GM23338 (cell line): Measurements from ENCODE around the gene SEMA7A. TPM values are rescaled to one million over a fixed set of nuclear protein-coding genes. Genes with fewer than 3 reads are reported as not detected.

Experiments
- CREB1 ChIP-seq: fragments of 250-450 bp; sonication (Bioruptor Pico); IDR thresholded peaks from 2 replicates; pipeline ENCODE4 v1.5.0; 2020; ENCODE audit warnings: low read depth, mild to moderate bottlenecking, moderate library complexity
- EZH2phosphoT487 ChIP-seq: fragments of 200-600 bp; sonication (generic); IDR thresholded peaks from one replicate; pipeline ENCODE4 v1.8.1; 2018; ENCODE audit warnings: antibody characterized with exemption; ENCODE audit not compliant: unreplicated experiment
- JUNB ChIP-seq: IDR thresholded peaks from one replicate; pipeline ENCODE4 v1.6.1; 2016; ENCODE audit warnings: antibody characterized with exemption; ENCODE audit not compliant: unreplicated experiment
- NANOG ChIP-seq: IDR thresholded peaks from 2 replicates; pipeline ENCODE4 v1.6.1; 2016; ENCODE audit warnings: antibody characterized with exemption, borderline replicate concordance
- ZNF331 ChIP-seq: fragments of 250-450 bp; sonication (Bioruptor Pico); IDR thresholded peaks from 2 replicates; pipeline ENCODE4 v1.5.0; 2020; ENCODE audit warnings: low read depth, mild to moderate bottlenecking, moderate library complexity
- polyA plus RNA-seq: library from polyadenylated mRNA; unstranded; fragments of >200 nt; fragmentation: Nextera tagmentation; extraction: Ambion mirVana; gene quantifications from 2 replicates; pipeline ENCODE4 v1.2.1, GENCODE V29; 2016
- total RNA-seq: library from RNA; depleted of rRNA; stranded (reverse); fragments of >200 nt; shearing (Covaris generic); gene quantifications from 2 replicates; pipeline ENCODE4 v1.2.3, GENCODE V29; 2014
- TF ChIP-seq, protein P1 (sequence below): fragments of 250-450 bp; sonication (Bioruptor Pico); IDR thresholded peaks from 2 replicates; pipeline ENCODE4 v1.5.0; 2020; ENCODE audit warnings: mild to moderate bottlenecking, moderate library complexity
- TF ChIP-seq, protein P2 (sequence below): IDR thresholded peaks from one replicate; pipeline ENCODE4 v1.6.1; 2018; ENCODE audit warnings: antibody characterized with exemption; ENCODE audit not compliant: unreplicated experiment
- TF ChIP-seq, protein P3 (sequence below): IDR thresholded peaks from 2 replicates; pipeline ENCODE4 v1.6.1; 2016; ENCODE audit warnings: antibody characterized with exemption

The SEMA7A gene
- total and polyA plus RNA-seq, 2 experiments from 2014 or later, result 2.0 to 14.1 TPM

DNA sequence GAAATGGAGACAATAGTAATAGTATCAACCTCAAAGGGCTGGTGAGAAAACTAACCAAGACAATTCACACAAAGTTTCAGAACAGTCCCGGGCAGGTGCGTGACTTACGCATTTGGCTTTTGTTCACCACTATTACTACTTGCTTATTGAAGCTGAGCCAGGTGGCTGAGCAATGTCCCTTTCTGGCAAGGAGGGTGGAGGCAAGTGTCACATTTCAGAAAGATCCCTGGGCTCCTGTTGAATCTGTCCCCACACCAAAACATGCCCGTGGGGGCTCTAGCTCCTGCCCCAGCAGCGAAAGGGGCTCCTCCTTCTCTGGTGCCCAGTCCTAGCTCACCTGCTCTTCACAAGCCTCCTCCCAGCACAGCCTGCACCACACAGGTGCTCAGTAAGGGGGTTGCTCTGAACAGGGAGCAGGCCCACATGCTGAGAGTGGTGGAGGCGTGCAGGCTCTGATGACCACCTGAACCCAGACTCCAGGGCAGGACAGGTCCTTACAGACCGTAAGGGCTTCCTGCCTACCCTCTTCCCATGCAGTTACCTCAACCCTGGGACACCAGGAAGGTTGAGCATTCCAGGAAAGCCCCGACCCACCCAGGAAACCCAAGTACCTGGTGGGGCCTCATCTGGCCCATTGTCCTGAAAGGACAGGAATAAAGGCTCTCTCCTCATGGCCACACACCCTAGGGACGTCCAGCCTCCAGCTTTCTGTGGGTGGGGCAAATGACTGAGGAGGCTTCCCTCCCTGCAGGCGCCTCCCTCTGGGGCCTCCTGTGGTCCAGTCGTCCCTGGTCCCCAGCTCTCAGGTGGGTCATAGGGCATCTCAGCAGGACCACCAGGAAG, 32.6 kb downstream of the SEMA7A start (continued):
- TF ChIP-seq, protein P1, sequence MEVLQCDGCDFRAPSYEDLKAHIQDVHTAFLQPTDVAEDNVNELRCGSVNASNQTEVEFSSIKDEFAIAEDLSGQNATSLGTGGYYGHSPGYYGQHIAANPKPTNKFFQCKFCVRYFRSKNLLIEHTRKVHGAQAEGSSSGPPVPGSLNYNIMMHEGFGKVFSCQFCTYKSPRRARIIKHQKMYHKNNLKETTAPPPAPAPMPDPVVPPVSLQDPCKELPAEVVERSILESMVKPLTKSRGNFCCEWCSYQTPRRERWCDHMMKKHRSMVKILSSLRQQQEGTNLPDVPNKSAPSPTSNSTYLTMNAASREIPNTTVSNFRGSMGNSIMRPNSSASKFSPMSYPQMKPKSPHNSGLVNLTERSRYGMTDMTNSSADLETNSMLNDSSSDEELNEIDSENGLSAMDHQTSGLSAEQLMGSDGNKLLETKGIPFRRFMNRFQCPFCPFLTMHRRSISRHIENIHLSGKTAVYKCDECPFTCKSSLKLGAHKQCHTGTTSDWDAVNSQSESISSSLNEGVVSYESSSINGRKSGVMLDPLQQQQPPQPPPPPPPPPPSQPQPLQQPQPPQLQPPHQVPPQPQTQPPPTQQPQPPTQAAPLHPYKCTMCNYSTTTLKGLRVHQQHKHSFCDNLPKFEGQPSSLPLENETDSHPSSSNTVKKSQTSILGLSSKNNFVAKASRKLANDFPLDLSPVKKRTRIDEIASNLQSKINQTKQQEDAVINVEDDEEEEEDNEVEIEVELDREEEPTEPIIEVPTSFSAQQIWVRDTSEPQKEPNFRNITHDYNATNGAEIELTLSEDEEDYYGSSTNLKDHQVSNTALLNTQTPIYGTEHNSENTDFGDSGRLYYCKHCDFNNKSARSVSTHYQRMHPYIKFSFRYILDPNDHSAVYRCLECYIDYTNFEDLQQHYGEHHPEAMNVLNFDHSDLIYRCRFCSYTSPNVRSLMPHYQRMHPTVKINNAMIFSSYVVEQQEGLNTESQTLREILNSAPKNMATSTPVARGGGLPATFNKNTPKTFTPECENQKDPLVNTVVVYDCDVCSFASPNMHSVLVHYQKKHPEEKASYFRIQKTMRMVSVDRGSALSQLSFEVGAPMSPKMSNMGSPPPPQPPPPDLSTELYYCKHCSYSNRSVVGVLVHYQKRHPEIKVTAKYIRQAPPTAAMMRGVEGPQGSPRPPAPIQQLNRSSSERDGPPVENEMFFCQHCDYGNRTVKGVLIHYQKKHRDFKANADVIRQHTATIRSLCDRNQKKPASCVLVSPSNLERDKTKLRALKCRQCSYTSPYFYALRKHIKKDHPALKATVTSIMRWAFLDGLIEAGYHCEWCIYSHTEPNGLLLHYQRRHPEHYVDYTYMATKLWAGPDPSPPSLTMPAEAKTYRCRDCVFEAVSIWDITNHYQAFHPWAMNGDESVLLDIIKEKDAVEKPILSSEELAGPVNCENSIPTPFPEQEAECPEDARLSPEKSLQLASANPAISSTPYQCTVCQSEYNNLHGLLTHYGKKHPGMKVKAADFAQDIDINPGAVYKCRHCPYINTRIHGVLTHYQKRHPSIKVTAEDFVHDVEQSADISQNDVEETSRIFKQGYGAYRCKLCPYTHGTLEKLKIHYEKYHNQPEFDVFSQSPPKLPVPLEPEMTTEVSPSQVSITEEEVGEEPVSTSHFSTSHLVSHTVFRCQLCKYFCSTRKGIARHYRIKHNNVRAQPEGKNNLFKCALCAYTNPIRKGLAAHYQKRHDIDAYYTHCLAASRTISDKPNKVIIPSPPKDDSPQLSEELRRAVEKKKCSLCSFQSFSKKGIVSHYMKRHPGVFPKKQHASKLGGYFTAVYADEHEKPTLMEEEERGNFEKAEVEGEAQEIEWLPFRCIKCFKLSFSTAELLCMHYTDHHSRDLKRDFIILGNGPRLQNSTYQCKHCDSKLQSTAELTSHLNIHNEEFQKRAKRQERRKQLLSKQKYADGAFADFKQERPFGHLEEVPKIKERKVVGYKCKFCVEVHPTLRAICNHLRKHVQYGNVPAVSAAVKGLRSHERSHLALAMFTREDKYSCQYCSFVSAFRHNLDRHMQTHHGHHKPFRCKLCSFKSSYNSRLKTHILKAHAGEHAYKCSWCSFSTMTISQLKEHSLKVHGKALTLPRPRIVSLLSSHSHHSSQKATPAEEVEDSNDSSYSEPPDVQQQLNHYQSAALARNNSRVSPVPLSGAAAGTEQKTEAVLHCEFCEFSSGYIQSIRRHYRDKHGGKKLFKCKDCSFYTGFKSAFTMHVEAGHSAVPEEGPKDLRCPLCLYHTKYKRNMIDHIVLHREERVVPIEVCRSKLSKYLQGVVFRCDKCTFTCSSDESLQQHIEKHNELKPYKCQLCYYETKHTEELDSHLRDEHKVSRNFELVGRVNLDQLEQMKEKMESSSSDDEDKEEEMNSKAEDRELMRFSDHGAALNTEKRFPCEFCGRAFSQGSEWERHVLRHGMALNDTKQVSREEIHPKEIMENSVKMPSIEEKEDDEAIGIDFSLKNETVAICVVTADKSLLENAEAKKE, result no peak
- TF ChIP-seq, protein P2, sequence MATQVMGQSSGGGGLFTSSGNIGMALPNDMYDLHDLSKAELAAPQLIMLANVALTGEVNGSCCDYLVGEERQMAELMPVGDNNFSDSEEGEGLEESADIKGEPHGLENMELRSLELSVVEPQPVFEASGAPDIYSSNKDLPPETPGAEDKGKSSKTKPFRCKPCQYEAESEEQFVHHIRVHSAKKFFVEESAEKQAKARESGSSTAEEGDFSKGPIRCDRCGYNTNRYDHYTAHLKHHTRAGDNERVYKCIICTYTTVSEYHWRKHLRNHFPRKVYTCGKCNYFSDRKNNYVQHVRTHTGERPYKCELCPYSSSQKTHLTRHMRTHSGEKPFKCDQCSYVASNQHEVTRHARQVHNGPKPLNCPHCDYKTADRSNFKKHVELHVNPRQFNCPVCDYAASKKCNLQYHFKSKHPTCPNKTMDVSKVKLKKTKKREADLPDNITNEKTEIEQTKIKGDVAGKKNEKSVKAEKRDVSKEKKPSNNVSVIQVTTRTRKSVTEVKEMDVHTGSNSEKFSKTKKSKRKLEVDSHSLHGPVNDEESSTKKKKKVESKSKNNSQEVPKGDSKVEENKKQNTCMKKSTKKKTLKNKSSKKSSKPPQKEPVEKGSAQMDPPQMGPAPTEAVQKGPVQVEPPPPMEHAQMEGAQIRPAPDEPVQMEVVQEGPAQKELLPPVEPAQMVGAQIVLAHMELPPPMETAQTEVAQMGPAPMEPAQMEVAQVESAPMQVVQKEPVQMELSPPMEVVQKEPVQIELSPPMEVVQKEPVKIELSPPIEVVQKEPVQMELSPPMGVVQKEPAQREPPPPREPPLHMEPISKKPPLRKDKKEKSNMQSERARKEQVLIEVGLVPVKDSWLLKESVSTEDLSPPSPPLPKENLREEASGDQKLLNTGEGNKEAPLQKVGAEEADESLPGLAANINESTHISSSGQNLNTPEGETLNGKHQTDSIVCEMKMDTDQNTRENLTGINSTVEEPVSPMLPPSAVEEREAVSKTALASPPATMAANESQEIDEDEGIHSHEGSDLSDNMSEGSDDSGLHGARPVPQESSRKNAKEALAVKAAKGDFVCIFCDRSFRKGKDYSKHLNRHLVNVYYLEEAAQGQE, result no peak
- TF ChIP-seq NANOG (no peak), JUNB (no peak), CREB1 (no peak), EZH2phosphoT487 (no peak), ZNF331 (no peak)
- TF ChIP-seq, protein P3, sequence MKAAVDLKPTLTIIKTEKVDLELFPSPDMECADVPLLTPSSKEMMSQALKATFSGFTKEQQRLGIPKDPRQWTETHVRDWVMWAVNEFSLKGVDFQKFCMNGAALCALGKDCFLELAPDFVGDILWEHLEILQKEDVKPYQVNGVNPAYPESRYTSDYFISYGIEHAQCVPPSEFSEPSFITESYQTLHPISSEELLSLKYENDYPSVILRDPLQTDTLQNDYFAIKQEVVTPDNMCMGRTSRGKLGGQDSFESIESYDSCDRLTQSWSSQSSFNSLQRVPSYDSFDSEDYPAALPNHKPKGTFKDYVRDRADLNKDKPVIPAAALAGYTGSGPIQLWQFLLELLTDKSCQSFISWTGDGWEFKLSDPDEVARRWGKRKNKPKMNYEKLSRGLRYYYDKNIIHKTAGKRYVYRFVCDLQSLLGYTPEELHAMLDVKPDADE, result no peak
